ENCODE measurements around the gene PSMD3.
A peak's percentile ranks its signal among the peaks of the same experiment; 100 is the strongest.

Gene PSMD3

DNA sequence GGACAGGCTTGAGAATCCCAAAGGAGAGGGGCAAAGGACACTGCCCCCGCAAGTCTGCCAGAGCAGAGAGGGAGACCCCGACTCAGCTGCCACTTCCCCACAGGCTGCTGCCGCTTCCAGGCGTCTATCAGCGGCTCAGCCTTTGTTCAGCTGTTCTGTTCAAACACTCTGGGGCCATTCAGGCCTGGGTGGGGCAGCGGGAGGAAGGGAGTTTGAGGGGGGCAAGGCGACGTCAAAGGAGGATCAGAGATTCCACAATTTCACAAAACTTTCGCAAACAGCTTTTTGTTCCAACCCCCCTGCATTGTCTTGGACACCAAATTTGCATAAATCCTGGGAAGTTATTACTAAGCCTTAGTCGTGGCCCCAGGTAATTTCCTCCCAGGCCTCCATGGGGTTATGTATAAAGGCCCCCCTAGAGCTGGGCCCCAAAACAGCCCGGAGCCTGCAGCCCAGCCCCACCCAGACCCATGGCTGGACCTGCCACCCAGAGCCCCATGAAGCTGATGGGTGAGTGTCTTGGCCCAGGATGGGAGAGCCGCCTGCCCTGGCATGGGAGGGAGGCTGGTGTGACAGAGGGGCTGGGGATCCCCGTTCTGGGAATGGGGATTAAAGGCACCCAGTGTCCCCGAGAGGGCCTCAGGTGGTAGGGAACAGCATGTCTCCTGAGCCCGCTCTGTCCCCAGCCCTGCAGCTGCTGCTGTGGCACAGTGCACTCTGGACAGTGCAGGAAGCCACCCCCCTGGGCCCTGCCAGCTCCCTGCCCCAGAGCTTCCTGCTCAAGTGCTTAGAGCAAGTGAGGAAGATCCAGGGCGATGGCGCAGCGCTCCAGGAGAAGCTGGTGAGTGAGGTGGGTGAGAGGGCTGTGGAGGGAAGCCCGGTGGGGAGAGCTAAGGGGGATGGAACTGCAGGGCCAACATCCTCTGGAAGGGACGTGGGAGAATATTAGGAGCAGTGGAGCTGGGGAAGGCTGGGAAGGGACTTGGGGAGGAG, 34.7 kb downstream of the PSMD3 start, which contains the start of gene CSF3:
Gene CSF3, plus strand, starts transcription at position 436 of the 993 bp plus-strand sequence. Its CDS starts 35 bp downstream, at position 471.
- DNase-seq (no peak), ATAC-seq (replicated peaks) (no peak)
- Mint-ChIP-seq H3K4me3 (no peak within 1 kb of the TSS), H3K4me1 (ENCODE audit: low read depth in 2 of 2) (peaks cover 6% of the 10 kb centered on the region in 2 donors), H3K27ac (peak within 1 kb of the TSS in 1 of 2 donors; percentile 29), H3K36me3 (ENCODE audit: insufficient read depth) (peaks cover 10% of the 10 kb centered on the region), H3K27me3 (peaks cover 8 to 16% of the 10 kb centered on the region in 2 donors), H3K9me3 (no peaks in the 10 kb centered on the region)

DNA sequence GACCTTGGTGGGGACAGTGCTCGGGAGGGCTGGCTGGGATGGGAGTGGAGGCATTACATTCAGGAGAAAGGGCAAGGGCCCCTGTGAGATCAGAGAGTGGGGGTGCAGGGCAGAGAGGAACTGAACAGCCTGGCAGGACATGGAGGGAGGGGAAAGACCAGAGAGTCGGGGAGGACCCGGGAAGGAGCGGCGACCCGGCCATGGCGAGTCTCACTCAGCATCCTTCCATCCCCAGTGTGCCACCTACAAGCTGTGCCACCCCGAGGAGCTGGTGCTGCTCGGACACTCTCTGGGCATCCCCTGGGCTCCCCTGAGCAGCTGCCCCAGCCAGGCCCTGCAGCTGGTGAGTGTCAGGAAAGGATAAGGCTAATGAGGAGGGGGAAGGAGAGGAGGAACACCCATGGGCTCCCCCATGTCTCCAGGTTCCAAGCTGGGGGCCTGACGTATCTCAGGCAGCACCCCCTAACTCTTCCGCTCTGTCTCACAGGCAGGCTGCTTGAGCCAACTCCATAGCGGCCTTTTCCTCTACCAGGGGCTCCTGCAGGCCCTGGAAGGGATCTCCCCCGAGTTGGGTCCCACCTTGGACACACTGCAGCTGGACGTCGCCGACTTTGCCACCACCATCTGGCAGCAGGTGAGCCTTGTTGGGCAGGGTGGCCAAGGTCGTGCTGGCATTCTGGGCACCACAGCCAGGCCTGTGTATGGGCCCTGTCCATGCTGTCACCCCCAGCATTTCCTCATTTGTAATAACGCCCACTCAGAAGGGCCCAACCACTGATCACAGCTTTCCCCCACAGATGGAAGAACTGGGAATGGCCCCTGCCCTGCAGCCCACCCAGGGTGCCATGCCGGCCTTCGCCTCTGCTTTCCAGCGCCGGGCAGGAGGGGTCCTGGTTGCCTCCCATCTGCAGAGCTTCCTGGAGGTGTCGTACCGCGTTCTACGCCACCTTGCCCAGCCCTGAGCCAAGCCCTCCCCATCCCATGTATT, 35.7 kb downstream of the PSMD3 start:
- Mint-ChIP-seq H3K27me3 (peaks cover 8 to 14% of the 10 kb centered on the region in 2 donors), H3K4me1 (ENCODE audit: low read depth in 2 of 2) (peaks cover 6 to 8% of the 10 kb centered on the region in 2 donors), H3K4me3 (no peak overlapping the region), H3K36me3 (ENCODE audit: insufficient read depth) (peaks cover 17% of the 10 kb centered on the region), H3K9me3 (no peaks in the 10 kb centered on the region), H3K27ac (peak overlapping the region in 1 of 2 donors; percentile 29)
- no peak for ATAC-seq (replicated peaks)
- no peak for DNase-seq

DNA sequence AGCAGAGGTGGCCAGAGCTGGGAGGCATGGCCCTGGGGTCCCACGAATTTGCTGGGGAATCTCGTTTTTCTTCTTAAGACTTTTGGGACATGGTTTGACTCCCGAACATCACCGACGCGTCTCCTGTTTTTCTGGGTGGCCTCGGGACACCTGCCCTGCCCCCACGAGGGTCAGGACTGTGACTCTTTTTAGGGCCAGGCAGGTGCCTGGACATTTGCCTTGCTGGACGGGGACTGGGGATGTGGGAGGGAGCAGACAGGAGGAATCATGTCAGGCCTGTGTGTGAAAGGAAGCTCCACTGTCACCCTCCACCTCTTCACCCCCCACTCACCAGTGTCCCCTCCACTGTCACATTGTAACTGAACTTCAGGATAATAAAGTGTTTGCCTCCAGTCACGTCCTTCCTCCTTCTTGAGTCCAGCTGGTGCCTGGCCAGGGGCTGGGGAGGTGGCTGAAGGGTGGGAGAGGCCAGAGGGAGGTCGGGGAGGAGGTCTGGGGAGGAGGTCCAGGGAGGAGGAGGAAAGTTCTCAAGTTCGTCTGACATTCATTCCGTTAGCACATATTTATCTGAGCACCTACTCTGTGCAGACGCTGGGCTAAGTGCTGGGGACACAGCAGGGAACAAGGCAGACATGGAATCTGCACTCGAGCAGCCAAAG, 36.9 kb downstream of the PSMD3 start:
- H3K27me3 Mint-ChIP-seq: peaks cover 0 to 2% of the 10 kb centered on the region in 2 donors
- no peak for ATAC-seq (replicated peaks)
- peak overlapping the region in 1 of 2 donors; percentile 29 for H3K27ac Mint-ChIP-seq
- no peak for DNase-seq
- peaks cover 6 to 9% of the 10 kb centered on the region in 2 donors for H3K4me1 Mint-ChIP-seq (ENCODE audit: low read depth in 2 of 2)
- H3K4me3 Mint-ChIP-seq: no peak overlapping the region
- peaks cover 23% of the 10 kb centered on the region for H3K36me3 Mint-ChIP-seq (ENCODE audit: insufficient read depth)
- H3K9me3 Mint-ChIP-seq: no peaks in the 10 kb centered on the region

GRCh38 chr17:40018211-40019121, 37.9 kb downstream of the PSMD3 start:
- H3K4me3 Mint-ChIP-seq: no peak overlapping the region
- no peaks in the 10 kb centered on the region for H3K27me3 Mint-ChIP-seq
- no peaks in the 10 kb centered on the region for H3K9me3 Mint-ChIP-seq
- H3K27ac Mint-ChIP-seq: no peak overlapping the region
- no peak for ATAC-seq (replicated peaks)
- peaks cover 21% of the 10 kb centered on the region for H3K36me3 Mint-ChIP-seq (ENCODE audit: insufficient read depth)
- peaks cover 5 to 9% of the 10 kb centered on the region in 2 donors for H3K4me1 Mint-ChIP-seq (ENCODE audit: low read depth in 2 of 2)
- no peak for DNase-seq

- Mint-ChIP-seq H3K36me3 (ENCODE audit: insufficient read depth) (peaks cover 21% of the 10 kb centered on the region), H3K27me3 (no peaks in the 10 kb centered on the region)
- no peak for ATAC-seq (replicated peaks)
These were observed 38.8 kb downstream of the PSMD3 start for GRCh38 chr17:40019140-40019991.

GRCh38 chr17:40020146-40020545, 39.5 kb downstream of the PSMD3 start:
- H3K9me3 Mint-ChIP-seq: no peaks in the 10 kb centered on the region
- peak overlapping the region in 1 of 2 donors; percentile 59 for H3K27ac Mint-ChIP-seq
- peaks cover 21% of the 10 kb centered on the region for H3K36me3 Mint-ChIP-seq (ENCODE audit: insufficient read depth)
- no peak overlapping the region for H3K4me3 Mint-ChIP-seq
- ATAC-seq (replicated peaks) (no peak), DNase-seq (no peak)
- H3K27me3 Mint-ChIP-seq: no peaks in the 10 kb centered on the region
- peaks cover 0 to 4% of the 10 kb centered on the region in 2 donors for H3K4me1 Mint-ChIP-seq (ENCODE audit: low read depth in 2 of 2)

More at GRCh38 chr17:40019140-40019991, 38.8 kb downstream of the PSMD3 start:
- H3K4me3 Mint-ChIP-seq: no peak overlapping the region
- no peak for DNase-seq
- no peaks in the 10 kb centered on the region for H3K9me3 Mint-ChIP-seq
- peak overlapping the region in 1 of 2 donors; percentile 59 for H3K27ac Mint-ChIP-seq
- H3K4me1 Mint-ChIP-seq (ENCODE audit: low read depth in 2 of 2): peaks cover 0 to 2% of the 10 kb centered on the region in 2 donors

GRCh38 chr17:40021451-40021971, 40.9 kb downstream of the PSMD3 start:
- Mint-ChIP-seq H3K4me1 (ENCODE audit: low read depth in 2 of 2) (peaks cover 10 to 14% of the 10 kb centered on the region in 2 donors), H3K27me3 (no peaks in the 10 kb centered on the region), H3K4me3 (no peak overlapping the region), H3K36me3 (ENCODE audit: insufficient read depth) (peaks cover 25% of the 10 kb centered on the region), H3K27ac (peak overlapping the region in 1 of 2 donors; percentile 53), H3K9me3 (no peaks in the 10 kb centered on the region)
- ATAC-seq (replicated peaks) (no peak), DNase-seq (no peak)

DNA sequence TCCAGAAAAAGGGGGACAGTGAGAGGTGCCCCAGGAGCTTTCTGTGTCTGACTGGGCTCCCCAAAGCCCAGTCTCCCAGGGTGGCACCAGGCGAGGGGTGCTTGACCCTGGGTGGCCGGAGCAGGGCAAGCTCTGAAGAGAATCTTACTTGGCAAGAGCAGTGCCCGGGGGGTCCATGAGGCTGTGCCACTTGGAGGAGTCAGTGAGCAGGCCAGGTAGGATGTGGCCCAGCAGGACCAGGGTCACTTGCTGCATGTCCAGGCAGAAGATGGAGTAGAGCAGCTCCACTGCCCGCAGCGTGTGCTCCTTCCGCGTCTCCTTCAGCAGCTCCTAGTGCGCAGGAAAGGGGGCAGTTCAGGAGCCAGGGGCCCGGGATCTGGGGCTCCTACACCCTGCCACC, 41.9 kb downstream of the PSMD3 start:
- Mint-ChIP-seq H3K4me3 (no peak overlapping the region), H3K9me3 (no peaks in the 10 kb centered on the region), H3K4me1 (ENCODE audit: low read depth in 2 of 2) (peaks cover 11 to 21% of the 10 kb centered on the region in 2 donors), H3K27ac (no peak overlapping the region), H3K27me3 (no peaks in the 10 kb centered on the region), H3K36me3 (ENCODE audit: insufficient read depth) (peaks cover 29% of the 10 kb centered on the region)
- ATAC-seq (replicated peaks) (no peak), DNase-seq (no peak)

DNA sequence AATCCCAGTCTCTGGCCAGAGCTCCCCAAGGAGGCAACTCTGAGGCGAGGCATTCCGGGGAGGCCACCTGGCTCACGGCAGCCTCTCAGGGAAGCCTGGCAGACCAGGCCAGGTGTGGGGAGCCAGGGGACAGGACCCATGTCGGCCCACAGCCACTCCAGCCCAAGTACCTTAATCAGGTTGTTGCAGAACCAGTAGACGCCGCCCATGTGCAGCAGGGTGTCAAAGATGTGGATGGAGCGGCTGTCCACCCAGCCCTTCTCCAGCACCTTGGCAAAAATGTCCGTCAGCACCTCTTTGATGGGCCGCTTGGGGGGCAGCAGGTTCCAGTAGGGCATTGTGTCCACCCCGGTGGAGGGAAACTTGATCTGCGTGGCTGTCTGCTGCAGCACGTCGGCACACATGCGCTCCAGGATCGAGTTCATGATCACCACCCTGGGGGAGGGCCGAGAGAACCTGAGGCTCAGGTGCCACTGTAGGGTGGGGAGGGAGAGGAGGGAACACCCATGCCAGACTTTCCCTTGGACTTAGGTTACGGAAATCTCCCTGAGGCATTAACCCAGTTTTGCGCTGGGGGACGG, 42.4 kb downstream of the PSMD3 start:
- Mint-ChIP-seq H3K4me1 (ENCODE audit: low read depth in 2 of 2) (peaks cover 11 to 21% of the 10 kb centered on the region in 2 donors), H3K36me3 (ENCODE audit: insufficient read depth) (peaks cover 31% of the 10 kb centered on the region), H3K9me3 (no peaks in the 10 kb centered on the region), H3K27ac (no peak overlapping the region), H3K4me3 (no peak overlapping the region), H3K27me3 (no peaks in the 10 kb centered on the region)
- DNase-seq: no peak
- no peak for ATAC-seq (replicated peaks)

- peaks cover 33% of the 10 kb centered on the region for H3K36me3 Mint-ChIP-seq (ENCODE audit: insufficient read depth)
- ATAC-seq (replicated peaks) (no peak), DNase-seq (no peak)
- no peaks in the 10 kb centered on the region for H3K27me3 Mint-ChIP-seq
- no peak overlapping the region for H3K4me3 Mint-ChIP-seq
- H3K27ac Mint-ChIP-seq: no peak overlapping the region
- H3K4me1 Mint-ChIP-seq (ENCODE audit: low read depth in 2 of 2): peaks cover 11 to 21% of the 10 kb centered on the region in 2 donors
- H3K9me3 Mint-ChIP-seq: no peaks in the 10 kb centered on the region
These were observed 43.1 kb downstream of the PSMD3 start for GRCh38 chr17:40023590-40024292.
